Osteoblast (primary cell): ENCODE measurements around the gene QRFPR. TPM values are rescaled to one million over a fixed set of nuclear protein-coding genes. Genes with fewer than 3 reads are reported as not detected.

Source experiments
- DNase-seq: peaks from one replicate; pipeline ENCODE4 v3.0.0; 2011; ENCODE audit warnings: low spot score, mixed read lengths; ENCODE audit not compliant: insufficient read length; ENCODE audit errors: missing footprints
- H2AFZ ChIP-seq: 2 replicates; pipeline ENCODE4 v1.6.0; 2011; ENCODE audit warnings: mild to moderate bottlenecking, low read length
- H3K27ac ChIP-seq: 2 replicates; pipeline ENCODE4 v1.5.1; 2011; ENCODE audit warnings: mild to moderate bottlenecking, low read depth, low read length, moderate library complexity
- H3K27me3 ChIP-seq: 2 replicates; pipeline ENCODE4 v1.6.0; 2012; ENCODE audit warnings: mild to moderate bottlenecking, control low read depth, inconsistent platforms, low read length, moderate library complexity; ENCODE audit not compliant: insufficient read depth
- H3K36me3 ChIP-seq: 2 replicates; pipeline ENCODE4 v1.5.1; 2011; ENCODE audit warnings: mild to moderate bottlenecking, low read length, control low read depth, moderate library complexity; ENCODE audit not compliant: insufficient read depth
- H3K4me1 ChIP-seq: 2 replicates; pipeline ENCODE4 v1.5.1; 2011; ENCODE audit warnings: mild to moderate bottlenecking, low read length, control low read depth, moderate library complexity; ENCODE audit not compliant: insufficient read depth
- H3K4me2 ChIP-seq: 2 replicates; pipeline ENCODE4 v1.6.0; 2011; ENCODE audit warnings: mild to moderate bottlenecking, low read length; ENCODE audit not compliant: insufficient read depth
- H3K4me3 ChIP-seq: fragments of 200-600 bp; sonication (generic); 3 replicates; pipeline ENCODE4 v1.5.1; 2012; ENCODE audit warnings: mild to moderate bottlenecking, low read length, inconsistent platforms; ENCODE audit not compliant: insufficient read depth
- H3K79me2 ChIP-seq: 2 replicates; pipeline ENCODE4 v1.6.0; 2012; ENCODE audit warnings: mild to moderate bottlenecking, low read length, control low read depth, inconsistent platforms; ENCODE audit not compliant: insufficient read depth
- H3K9me3 ChIP-seq: 2 replicates; pipeline ENCODE4 v1.5.1; 2011; ENCODE audit warnings: low read depth, low read length, control low read depth
- H4K20me1 ChIP-seq: 2 replicates; pipeline ENCODE4 v1.6.0; 2012; ENCODE audit warnings: mild to moderate bottlenecking, low read length, control low read depth; ENCODE audit not compliant: insufficient read depth
- total RNA-seq: library from RNA; depleted of rRNA; stranded (reverse); fragments of >200 nt; gene quantifications from 2 replicates; pipeline ENCODE4 v1.2.3, GENCODE V29; 2012
- TF ChIP-seq, protein P1 (sequence below): IDR thresholded peaks from 2 replicates; pipeline ENCODE4 v1.5.1; 2011; ENCODE audit warnings: mild to moderate bottlenecking, low read depth, low read length, moderate library complexity; ENCODE audit errors: extremely low read depth

Gene QRFPR
- total RNA-seq, 1 donor = not detected

DNA sequence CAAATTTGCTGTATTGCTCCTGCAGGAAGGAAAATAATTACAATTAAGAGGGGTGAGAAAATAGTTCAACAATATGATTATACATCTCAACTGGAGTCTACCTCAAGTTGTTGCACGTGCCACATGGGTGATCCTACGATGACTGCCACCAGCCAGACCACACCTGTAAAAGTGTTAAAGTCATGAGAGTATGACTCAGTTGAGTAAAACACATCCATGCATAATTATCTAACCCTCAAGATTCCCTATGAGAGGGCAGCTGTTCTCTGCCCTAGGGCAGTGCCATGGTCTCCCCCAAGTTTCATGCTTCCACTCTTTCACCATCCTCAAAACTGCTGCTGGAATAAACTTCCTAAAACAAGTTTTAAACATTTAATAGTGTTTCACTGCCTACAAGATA lies 44.1 kb downstream of the QRFPR start:
- no peaks in the 10 kb centered on the region for H3K4me1 ChIP-seq
- no peaks in the 10 kb centered on the region for H3K9me3 ChIP-seq
- H4K20me1 ChIP-seq = no peaks in the 10 kb centered on the region
- H3K36me3 ChIP-seq = no peaks in the 10 kb centered on the region
- H3K79me2 ChIP-seq = no peaks in the 10 kb centered on the region
- H2AFZ ChIP-seq = no peak overlapping the region
- no peak overlapping the region for H3K4me2 ChIP-seq
- TF ChIP-seq, protein P1, sequence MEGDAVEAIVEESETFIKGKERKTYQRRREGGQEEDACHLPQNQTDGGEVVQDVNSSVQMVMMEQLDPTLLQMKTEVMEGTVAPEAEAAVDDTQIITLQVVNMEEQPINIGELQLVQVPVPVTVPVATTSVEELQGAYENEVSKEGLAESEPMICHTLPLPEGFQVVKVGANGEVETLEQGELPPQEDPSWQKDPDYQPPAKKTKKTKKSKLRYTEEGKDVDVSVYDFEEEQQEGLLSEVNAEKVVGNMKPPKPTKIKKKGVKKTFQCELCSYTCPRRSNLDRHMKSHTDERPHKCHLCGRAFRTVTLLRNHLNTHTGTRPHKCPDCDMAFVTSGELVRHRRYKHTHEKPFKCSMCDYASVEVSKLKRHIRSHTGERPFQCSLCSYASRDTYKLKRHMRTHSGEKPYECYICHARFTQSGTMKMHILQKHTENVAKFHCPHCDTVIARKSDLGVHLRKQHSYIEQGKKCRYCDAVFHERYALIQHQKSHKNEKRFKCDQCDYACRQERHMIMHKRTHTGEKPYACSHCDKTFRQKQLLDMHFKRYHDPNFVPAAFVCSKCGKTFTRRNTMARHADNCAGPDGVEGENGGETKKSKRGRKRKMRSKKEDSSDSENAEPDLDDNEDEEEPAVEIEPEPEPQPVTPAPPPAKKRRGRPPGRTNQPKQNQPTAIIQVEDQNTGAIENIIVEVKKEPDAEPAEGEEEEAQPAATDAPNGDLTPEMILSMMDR = no peak
- no peak overlapping the region for H3K27ac ChIP-seq
- no peak overlapping the region for H3K4me3 ChIP-seq
- no peaks in the 10 kb centered on the region for H3K27me3 ChIP-seq
- no peak for DNase-seq

DNA sequence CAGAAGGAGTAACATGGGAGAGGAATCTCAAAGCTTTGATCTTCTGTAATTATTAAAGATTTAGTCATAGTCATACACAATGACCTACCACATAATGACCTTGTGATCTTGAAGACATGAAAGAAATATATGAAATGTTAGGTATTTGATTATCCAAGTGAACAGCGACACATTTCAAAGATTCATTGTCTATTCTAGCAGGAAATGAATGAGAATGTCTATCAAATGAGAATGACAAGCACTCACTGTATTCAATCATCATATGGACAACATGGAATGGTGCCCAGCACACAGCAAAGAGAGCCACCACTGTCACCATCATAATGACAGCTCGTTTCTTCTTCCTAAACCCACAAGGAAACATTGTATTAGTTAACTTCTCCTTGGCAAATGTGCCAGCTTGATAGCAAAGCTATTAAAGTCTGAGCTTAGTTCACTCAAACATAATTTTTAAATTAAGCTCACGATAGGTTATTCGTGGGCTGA lies 50.6 kb downstream of the QRFPR start:
- Histone ChIP-seq H2AFZ (no peak overlapping the region), H3K4me1 (no peaks in the 10 kb centered on the region), H3K4me2 (no peak overlapping the region), H3K9me3 (no peaks in the 10 kb centered on the region), H4K20me1 (no peaks in the 10 kb centered on the region), H3K4me3 (no peak overlapping the region), H3K27ac (no peak overlapping the region), H3K27me3 (no peaks in the 10 kb centered on the region), H3K36me3 (no peaks in the 10 kb centered on the region), H3K79me2 (no peaks in the 10 kb centered on the region)
- TF ChIP-seq, protein P1 = no peak
- peak; percentile 11 for DNase-seq

DNA sequence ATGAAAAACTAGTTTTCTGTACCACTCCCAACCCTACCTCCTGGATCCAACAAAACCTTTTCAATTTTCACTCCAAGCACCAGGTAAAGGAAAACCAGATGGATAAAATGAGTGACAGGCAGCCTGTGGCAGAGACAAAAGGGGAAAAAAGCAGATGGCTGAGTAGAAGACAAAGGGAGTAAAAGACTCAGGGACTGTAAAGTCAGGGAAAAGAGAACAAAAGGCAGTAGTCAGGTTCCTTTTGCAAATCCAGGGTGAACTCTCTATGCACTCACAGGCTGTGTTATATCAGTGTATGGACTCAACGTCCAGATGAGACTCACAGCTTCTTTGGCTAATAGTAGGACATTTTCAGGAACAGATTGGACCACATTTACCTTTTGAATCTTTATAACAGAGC lies 54.2 kb downstream of the QRFPR start:
- no peaks in the 10 kb centered on the region for H3K79me2 ChIP-seq
- no peak overlapping the region for H3K4me3 ChIP-seq
- peaks cover 5% of the 10 kb centered on the region for H3K27me3 ChIP-seq
- no peaks in the 10 kb centered on the region for H3K4me1 ChIP-seq
- H3K36me3 ChIP-seq = no peaks in the 10 kb centered on the region
- H3K4me2 ChIP-seq = no peak overlapping the region
- no peak overlapping the region for H2AFZ ChIP-seq
- H4K20me1 ChIP-seq = no peaks in the 10 kb centered on the region
- no peaks in the 10 kb centered on the region for H3K9me3 ChIP-seq
- TF ChIP-seq, protein P1 = no peak
- no peak for DNase-seq
- H3K27ac ChIP-seq = no peak overlapping the region

DNA sequence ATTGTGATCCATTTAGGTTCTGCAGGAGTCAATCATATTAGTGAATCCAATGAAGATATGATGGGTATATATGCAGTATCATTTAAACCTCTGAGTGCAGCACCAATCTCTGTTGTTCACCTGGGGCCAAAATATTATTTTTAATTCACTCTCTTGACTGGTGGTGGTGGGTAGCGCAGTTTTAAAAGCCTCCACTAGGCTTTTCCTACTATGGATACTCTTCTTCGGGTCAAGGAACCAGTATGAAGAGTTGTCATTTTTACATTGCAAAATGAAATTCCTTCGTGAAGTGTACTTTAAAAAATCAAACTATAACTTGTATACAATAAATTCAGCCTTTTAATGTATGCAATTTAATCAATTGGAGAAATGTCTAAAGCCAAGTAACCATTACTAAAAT lies 56.5 kb downstream of the QRFPR start:
- H3K27ac ChIP-seq = no peak overlapping the region
- H3K4me1 ChIP-seq = no peaks in the 10 kb centered on the region
- peaks cover 5% of the 10 kb centered on the region for H3K27me3 ChIP-seq
- H3K79me2 ChIP-seq = no peaks in the 10 kb centered on the region
- H4K20me1 ChIP-seq = no peaks in the 10 kb centered on the region
- no peak overlapping the region for H3K4me3 ChIP-seq
- H3K4me2 ChIP-seq = no peak overlapping the region
- H3K9me3 ChIP-seq = no peaks in the 10 kb centered on the region
- DNase-seq = no peak
- TF ChIP-seq, protein P1 = no peak
- H3K36me3 ChIP-seq = no peaks in the 10 kb centered on the region
- H2AFZ ChIP-seq = no peak overlapping the region
